HG02840 (cell line): ENCODE results near the gene OR2L13.
"Not testable (repeated sequence)": the region's sequence is repeated elsewhere in the genome, so short reads cannot be mapped to it uniquely, and the experiment has no call there.

Experiments
- ATAC-seq: cut with Tn5 transposase; IDR thresholded peaks from one replicate; pipeline ENCODE4 v1.9.1; 2021; ENCODE audit warnings: mild to moderate bottlenecking, moderate library complexity, moderate number of reproducible peaks; ENCODE audit not compliant: unreplicated experiment, low FRiP score

Gene OR2L13

GRCh38 chr1:248094884-248095283 lies at the start of gene OR2L13:
Gene OR2L13, plus strand, starts transcription at chr1:248095184. Its CDS starts 4,192 bp downstream, at chr1:248099376.
- no peak for ATAC-seq

- no peak for ATAC-seq
Measured at GRCh38 chr1:248045209-248045608, 49.8 kb upstream of the OR2L13 start.

GRCh38 chr1:248046536-248046935 lies 48.4 kb upstream of the OR2L13 start, which contains the start of gene OR2L3:
Gene OR2L3, plus strand, starts transcription at chr1:248046836. Its CDS starts 13,846 bp downstream, at chr1:248060682.
- ATAC-seq, result no peak

GRCh38 chr1:248047008-248047407 lies 48.0 kb upstream of the OR2L13 start:
- ATAC-seq, result no peak

- ATAC-seq, result no peak
Measured at GRCh38 chr1:248054671-248055070, 40.3 kb upstream of the OR2L13 start.

- ATAC-seq, result no peak
Measured at GRCh38 chr1:248055261-248055660, 39.7 kb upstream of the OR2L13 start.

GRCh38 chr1:248065071-248065470 lies 29.9 kb upstream of the OR2L13 start:
- no peak for ATAC-seq

GRCh38 chr1:248065604-248066003 lies 29.4 kb upstream of the OR2L13 start:
- ATAC-seq, result no peak

GRCh38 chr1:248083864-248084263 lies 11.1 kb upstream of the OR2L13 start:
- not testable (repeated sequence) for ATAC-seq

- no peak for ATAC-seq
Measured at GRCh38 chr1:248098529-248098928, 3.5 kb downstream of the OR2L13 start.

GRCh38 chr1:248102847-248103246 lies 7.9 kb downstream of the OR2L13 start:
- no peak for ATAC-seq

GRCh38 chr1:248111157-248111556 lies 16.2 kb downstream of the OR2L13 start:
- no peak for ATAC-seq

- ATAC-seq, result no peak
Measured at GRCh38 chr1:248114890-248115289, 19.9 kb downstream of the OR2L13 start.

GRCh38 chr1:248127653-248128052 lies 32.7 kb downstream of the OR2L13 start:
- no peak for ATAC-seq

- no peak for ATAC-seq
Measured at GRCh38 chr1:248136811-248137210, 41.8 kb downstream of the OR2L13 start.

- ATAC-seq, result no peak
Measured at GRCh38 chr1:248140846-248141245, 45.9 kb downstream of the OR2L13 start.

- ATAC-seq, result no peak
Measured at GRCh38 chr1:248143311-248143710, 48.3 kb downstream of the OR2L13 start.

GRCh38 chr1:248144513-248145198 lies 49.7 kb downstream of the OR2L13 start, which contains the start of gene OR2M5:
Gene OR2M5, plus strand, starts transcription at chr1:248145148. Its CDS starts 0 bp downstream, at chr1:248145148.
- no peak for ATAC-seq
